Activated CD4-positive, alpha-beta T cell treated with anti-CD3 and anti-CD28 coated beads for 4 hours (primary cell): Measurements from ENCODE around the gene SMOC1.

ENCODE experiments used
- DNase-seq, 2 donors: peaks; one replicate each; pipeline ENCODE4 v3.0.0-alpha.2; 2020

Gene SMOC1

GRCh38 chr14:69983317-69983716 is 104.1 kb downstream of the SMOC1 start:
- DNase-seq = no peak

DNA sequence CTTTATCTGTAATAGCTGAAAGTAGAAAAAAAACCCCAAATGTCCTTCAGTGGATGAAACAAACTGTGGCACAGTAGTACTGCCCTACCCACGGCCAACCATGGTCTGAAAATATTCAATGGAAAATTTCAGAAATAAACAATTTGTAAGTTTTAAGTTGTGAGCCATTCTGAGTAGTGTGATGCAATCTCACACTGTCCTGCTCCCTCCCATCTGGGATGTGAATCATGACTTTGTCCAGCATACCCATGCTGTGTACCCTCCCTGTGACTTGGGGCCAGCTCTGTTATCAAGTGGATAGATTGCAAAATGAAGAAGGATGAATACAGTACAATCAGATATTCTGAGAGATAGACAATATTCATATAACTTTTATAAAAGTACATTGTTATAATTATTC is 106.2 kb downstream of the SMOC1 start:
- DNase-seq = no peak

GRCh38 chr14:69986336-69986735 is 107.1 kb downstream of the SMOC1 start:
- no peak for DNase-seq

DNA sequence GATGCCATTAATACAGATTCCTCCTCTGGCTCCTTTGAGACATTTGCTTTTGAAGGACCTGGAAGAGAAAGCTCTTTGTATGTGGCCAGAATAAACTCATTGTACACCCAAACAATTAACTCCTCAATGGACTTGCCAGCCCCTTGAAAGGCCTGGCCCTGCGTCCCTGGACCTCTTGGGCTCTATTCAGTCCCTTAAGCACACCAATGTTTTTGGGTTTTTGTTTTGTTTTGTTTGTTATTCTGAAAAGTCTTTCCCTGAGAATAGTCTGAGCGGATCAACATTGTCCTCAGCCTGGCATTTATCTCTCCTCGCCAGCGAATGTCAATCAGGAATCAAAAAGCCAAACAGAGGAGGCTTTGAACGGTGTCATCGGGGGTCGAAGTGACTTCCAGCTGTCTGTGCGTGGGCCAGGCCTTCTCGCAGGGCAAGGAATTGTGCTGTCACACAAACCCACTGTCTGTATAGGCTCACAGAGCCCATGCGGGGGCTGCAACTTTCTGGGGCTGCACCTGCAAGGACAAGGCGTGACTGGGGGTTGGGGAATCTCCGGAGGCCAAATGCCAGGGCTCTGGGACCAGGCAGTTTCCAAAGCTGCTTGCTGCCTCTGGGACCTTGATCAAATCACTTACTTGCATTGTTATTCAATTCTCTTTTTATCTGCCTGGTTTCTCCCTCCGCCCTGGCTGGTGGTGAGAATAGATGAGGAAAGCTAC is 108.3 kb downstream of the SMOC1 start:
- DNase-seq = no peak

DNA sequence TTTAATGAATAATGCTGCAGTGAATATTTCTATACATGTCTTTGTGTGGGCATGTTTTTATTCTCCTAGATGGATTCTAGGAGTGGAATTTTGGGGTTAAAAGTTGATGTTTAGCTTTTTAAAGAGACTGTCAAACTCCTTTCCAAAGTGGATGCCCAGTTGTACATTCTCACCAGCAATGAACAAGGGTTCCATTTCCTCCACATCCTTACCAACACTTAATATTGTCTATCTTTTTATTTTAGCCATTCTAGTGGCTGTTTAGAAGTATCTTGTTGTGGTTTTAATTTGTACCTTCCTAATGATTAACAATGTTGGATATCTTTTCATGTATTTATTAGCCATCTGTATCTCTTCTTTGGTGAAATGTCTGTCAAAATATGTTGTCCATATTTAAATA is 109.8 kb downstream of the SMOC1 start:
- DNase-seq = no peak

GRCh38 chr14:69989622-69990021 is 110.4 kb downstream of the SMOC1 start:
- no peak for DNase-seq

GRCh38 chr14:69990323-69990722 is 111.1 kb downstream of the SMOC1 start:
- no peak for DNase-seq

GRCh38 chr14:69991422-69991821 is 112.2 kb downstream of the SMOC1 start:
- DNase-seq = no peak

DNA sequence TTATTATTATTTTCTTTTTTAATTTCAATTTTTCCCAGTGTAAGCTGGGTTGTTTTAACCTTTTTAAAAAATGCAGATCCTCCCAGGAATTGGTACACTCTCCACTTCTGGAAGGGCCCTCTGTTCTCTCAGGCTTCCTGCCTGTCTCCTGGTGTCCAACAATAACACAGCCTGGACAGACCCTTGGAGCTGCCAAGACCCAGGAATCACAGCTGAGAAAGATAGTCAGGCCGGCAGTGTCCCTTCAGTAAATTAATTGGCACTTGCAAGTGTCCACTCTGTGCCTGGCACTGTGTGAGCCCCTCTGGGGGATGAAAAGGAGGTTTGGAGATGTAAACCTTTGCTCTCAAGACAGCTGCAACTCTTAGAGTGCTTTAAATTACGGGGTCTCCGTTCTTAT is 113.3 kb downstream of the SMOC1 start:
- DNase-seq = no peak

DNA sequence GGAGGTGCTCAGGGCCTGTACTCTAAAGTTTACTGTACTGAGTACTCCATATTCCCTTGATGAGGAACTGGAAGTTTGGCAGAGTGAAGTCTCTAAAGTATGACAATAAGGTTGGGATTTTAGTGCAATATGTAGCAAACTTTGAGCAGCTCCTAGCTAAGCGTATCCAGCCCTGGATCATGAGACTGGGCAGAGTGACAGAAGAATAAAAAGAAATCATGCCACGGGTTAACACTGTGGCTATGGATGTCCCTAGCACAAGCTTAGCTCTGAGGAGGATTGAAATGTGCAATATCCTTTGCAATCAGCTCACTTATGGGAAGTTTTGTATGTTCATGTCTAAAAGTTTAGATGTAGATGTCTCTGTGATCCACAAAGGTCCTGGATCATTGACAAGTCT is 114.1 kb downstream of the SMOC1 start:
- DNase-seq = no peak

- DNase-seq = no peak
These were observed 114.8 kb downstream of the SMOC1 start for GRCh38 chr14:69994002-69994401.

DNA sequence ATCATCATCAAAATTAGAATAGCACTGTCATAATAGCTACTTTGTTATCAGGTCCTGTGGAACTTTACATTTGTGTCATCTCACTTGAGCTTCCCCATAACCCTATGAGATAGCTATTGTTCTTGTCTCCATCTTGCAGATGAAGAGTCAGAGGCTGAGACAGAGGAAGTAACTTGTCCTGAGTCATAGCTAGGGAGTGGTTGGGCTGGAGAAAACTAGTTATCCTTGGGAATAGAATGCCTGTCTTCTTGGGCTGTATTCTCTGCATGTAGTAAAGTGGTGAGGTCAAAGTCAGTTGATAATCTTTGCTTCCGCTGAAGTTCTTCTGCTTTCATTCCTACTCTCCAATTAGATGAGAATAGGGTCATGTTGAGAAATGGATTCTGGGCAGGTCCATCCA is 117.0 kb downstream of the SMOC1 start:
- no peak for DNase-seq

- no peak for DNase-seq
These were observed 118.6 kb downstream of the SMOC1 start for GRCh38 chr14:69997849-69998248.

- DNase-seq = no peak
These were observed 120.1 kb downstream of the SMOC1 start for GRCh38 chr14:69999261-69999674.

GRCh38 chr14:70000601-70001000 is 121.4 kb downstream of the SMOC1 start:
- DNase-seq = no peak

GRCh38 chr14:70002589-70003346 is 123.6 kb downstream of the SMOC1 start:
- DNase-seq = no peak

DNA sequence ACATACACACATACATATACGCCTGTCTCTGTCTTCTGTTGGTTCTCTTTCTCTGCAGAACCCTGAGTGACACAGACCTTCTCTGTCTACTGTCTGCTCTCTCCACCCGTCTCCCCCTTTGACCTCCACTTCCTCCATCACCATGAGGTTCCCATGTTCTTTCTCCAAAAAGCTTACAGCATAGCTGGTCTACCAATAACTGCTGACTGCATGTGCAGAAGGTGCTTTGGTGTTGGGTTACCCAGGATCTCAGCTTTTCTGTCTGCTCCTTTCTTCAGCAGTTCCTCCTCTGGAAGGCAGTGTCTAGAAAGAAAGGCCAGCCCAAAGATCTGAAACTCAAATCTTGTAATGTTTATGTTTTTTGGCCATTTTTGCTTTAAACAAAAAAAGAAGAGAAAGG is 125.6 kb downstream of the SMOC1 start:
- no peak for DNase-seq

- no peak for DNase-seq
These were observed 126.1 kb downstream of the SMOC1 start for GRCh38 chr14:70005281-70005805.

GRCh38 chr14:70006699-70007098 is 127.5 kb downstream of the SMOC1 start:
- no peak for DNase-seq

DNA sequence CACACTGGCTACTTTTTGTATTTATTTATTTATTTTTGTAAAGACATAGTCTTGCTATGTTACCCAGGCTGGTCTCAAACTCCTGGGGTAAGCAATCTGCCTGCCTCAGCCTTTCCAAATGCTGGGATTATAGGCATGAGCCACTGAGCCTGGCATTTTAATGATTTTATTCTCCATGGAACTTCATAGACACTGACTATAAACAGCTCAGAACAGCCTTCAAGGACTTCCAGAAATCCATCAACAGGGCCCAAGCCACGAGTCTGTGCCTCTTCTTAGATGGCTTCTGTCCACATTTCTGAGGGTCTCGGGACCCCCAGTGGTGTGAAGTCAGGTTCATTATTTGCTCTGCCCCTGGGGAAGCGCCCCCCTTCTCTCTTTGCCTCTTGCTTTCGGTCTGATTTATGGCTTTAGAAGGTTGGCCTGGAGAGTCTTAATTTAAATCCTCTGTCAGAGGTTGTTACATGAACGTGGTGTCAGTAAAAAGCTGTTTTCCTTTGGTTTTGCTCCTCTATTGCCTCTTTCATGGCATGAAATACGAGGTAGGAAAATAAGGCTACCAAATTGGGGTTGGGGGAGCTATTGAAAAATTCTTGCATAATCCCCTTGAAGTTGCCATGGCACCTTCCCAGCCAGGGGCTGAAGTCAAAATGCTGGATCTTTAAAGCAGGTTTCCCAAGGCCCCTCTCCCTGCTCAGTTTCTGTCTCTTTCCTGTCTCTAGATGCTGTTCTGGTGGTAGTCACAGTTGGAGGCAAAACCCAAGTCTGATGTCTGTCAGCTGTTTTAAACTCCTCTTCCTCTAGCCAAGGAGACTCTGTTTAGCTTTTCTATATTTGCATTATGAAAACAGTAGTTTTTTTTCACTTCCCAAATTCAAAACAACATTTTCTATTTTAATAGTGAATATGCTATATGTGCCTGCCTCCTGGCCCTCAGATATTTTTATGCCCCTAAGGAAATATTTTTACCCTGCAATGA is 129.4 kb downstream of the SMOC1 start:
- no peak for DNase-seq

DNA sequence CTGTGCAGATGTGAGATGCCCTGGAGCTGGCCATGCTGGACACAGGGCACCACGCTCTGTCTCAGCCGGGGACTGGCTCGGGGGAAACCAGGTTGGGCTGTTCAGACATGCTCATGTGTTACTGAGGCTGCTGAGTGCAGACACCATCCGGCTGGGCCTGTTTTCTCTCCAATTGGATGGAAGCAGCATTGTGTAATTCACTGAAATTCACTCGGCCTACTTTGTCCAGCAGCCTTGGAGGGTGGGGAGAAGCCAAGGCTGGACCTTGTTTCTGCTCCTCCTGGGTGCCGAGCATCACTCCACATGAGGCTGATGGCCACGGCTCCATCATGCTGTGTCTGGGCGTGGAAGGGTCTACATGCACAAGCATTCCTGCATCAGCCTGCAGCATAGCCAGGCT is 130.7 kb downstream of the SMOC1 start:
- DNase-seq = no peak

- DNase-seq = no peak
These were observed 131.9 kb downstream of the SMOC1 start for GRCh38 chr14:70011098-70011497.

- no peak for DNase-seq
These were observed 132.5 kb downstream of the SMOC1 start for GRCh38 chr14:70011708-70012107.
